ENCODE data around the gene TIAM2.
A peak's percentile ranks its signal among the peaks of the same experiment; 100 is the strongest.
"Not testable (repeated sequence)": the region's sequence is repeated elsewhere in the genome, so short reads cannot be mapped to it uniquely, and the experiment has no call there.

The TIAM2 gene

GRCh38 chr6:155066361-155066760 is 71.2 kb downstream of the TIAM2 start:
- DNase-seq: no peak

GRCh38 chr6:155066921-155067680 is 72.0 kb downstream of the TIAM2 start:
- DNase-seq: no peak

GRCh38 chr6:155067956-155068615 is 73.0 kb downstream of the TIAM2 start:
- DNase-seq: peak; percentile 74

GRCh38 chr6:155069543-155069942 is 74.4 kb downstream of the TIAM2 start:
- DNase-seq: no peak

GRCh38 chr6:155075930-155076695 is 81.0 kb downstream of the TIAM2 start:
- no peak for DNase-seq

GRCh38 chr6:155077331-155077730 is 82.2 kb downstream of the TIAM2 start:
- no peak for DNase-seq

GRCh38 chr6:155077784-155078183 is 82.7 kb downstream of the TIAM2 start:
- peak; percentile 70 for DNase-seq

- peak; percentile 57 for DNase-seq
These were observed 83.2 kb downstream of the TIAM2 start for GRCh38 chr6:155078331-155078745.

- peak; percentile 74 for DNase-seq
These were observed 84.9 kb downstream of the TIAM2 start for GRCh38 chr6:155079985-155080452.

- DNase-seq: no peak
These were observed 86.0 kb downstream of the TIAM2 start for GRCh38 chr6:155080881-155081845.

GRCh38 chr6:155084431-155085123 is 89.5 kb downstream of the TIAM2 start:
- no peak for DNase-seq

GRCh38 chr6:155085582-155086257 is 90.6 kb downstream of the TIAM2 start:
- no peak for DNase-seq

- DNase-seq: no peak
These were observed 93.7 kb downstream of the TIAM2 start for GRCh38 chr6:155088856-155089255.

- no peak for DNase-seq
These were observed 94.6 kb downstream of the TIAM2 start for GRCh38 chr6:155089746-155090145.

GRCh38 chr6:155090166-155090565 is 95.1 kb downstream of the TIAM2 start:
- DNase-seq: no peak

- no peak for DNase-seq
These were observed 96.6 kb downstream of the TIAM2 start for GRCh38 chr6:155091756-155092155.

- no peak for DNase-seq
These were observed 98.3 kb downstream of the TIAM2 start for GRCh38 chr6:155093430-155093829.

- DNase-seq: no peak
These were observed 105.0 kb downstream of the TIAM2 start for GRCh38 chr6:155100087-155100486.

- DNase-seq: no peak
These were observed 105.5 kb downstream of the TIAM2 start for GRCh38 chr6:155100591-155100990.

GRCh38 chr6:155103083-155103645 is 108.0 kb downstream of the TIAM2 start:
- not testable (repeated sequence) for DNase-seq

Data from MV-4-11 (cell line).